ENCODE data around the gene DVL2.
A peak's percentile ranks its signal among the peaks of the same experiment; 100 is the strongest.

Gene DVL2

GRCh38 chr17:7237761-7238419 is 3.6 kb upstream of the DVL2 start:
- peak; percentile 81 for DNase-seq (ENCODE audit: low read depth)

- DNase-seq (ENCODE audit: low read depth), result no peak
Measured at GRCh38 chr17:7237266-7237760, 3.0 kb upstream of the DVL2 start.

GRCh38 chr17:7236808-7237207 is 2.5 kb upstream of the DVL2 start:
- DNase-seq (ENCODE audit: low read depth), result no peak

GRCh38 chr17:7235693-7236665 is 1.7 kb upstream of the DVL2 start:
- DNase-seq (ENCODE audit: low read depth), result no peak

- DNase-seq (ENCODE audit: low read depth), result no peak
Measured at GRCh38 chr17:7233701-7234082, 625 bp downstream of the DVL2 start.

- DNase-seq (ENCODE audit: low read depth), result no peak
Measured at GRCh38 chr17:7232114-7232513, 2.2 kb downstream of the DVL2 start.

GRCh38 chr17:7229504-7229903 is 4.8 kb downstream of the DVL2 start:
- no peak for DNase-seq (ENCODE audit: low read depth)

- no peak for DNase-seq (ENCODE audit: low read depth)
Measured at GRCh38 chr17:7228920-7229319, 5.4 kb downstream of the DVL2 start.

GRCh38 chr17:7226721-7227710 is 7.3 kb downstream of the DVL2 start:
- DNase-seq (ENCODE audit: low read depth), result no peak

GRCh38 chr17:7225711-7226331 is 8.5 kb downstream of the DVL2 start:
- no peak for DNase-seq (ENCODE audit: low read depth)

- no peak for DNase-seq (ENCODE audit: low read depth)
Measured at GRCh38 chr17:7224661-7225111, 9.6 kb downstream of the DVL2 start.

- DNase-seq (ENCODE audit: low read depth), result no peak
Measured at GRCh38 chr17:7224110-7224509, 10.2 kb downstream of the DVL2 start.

- no peak for DNase-seq (ENCODE audit: low read depth)
Measured at GRCh38 chr17:7223375-7223774, 10.9 kb downstream of the DVL2 start.

- DNase-seq (ENCODE audit: low read depth), result no peak
Measured at GRCh38 chr17:7222972-7223292, 11.4 kb downstream of the DVL2 start.

- no peak for DNase-seq (ENCODE audit: low read depth)
Measured at GRCh38 chr17:7222093-7222971, 12.0 kb downstream of the DVL2 start.

- DNase-seq (ENCODE audit: low read depth), result no peak
Measured at GRCh38 chr17:7221278-7222092, 12.8 kb downstream of the DVL2 start.

- peak; percentile 37 for DNase-seq (ENCODE audit: low read depth)
Measured at GRCh38 chr17:7220593-7221277, 13.6 kb downstream of the DVL2 start.

- peak; percentile 72 for DNase-seq (ENCODE audit: low read depth)
Measured at GRCh38 chr17:7219812-7220592, 14.3 kb downstream of the DVL2 start, which contains the start of the genes ACADVL and DLG4. Gene ACADVL, plus strand, starts transcription at chr17:7219938. Its CDS starts 47 bp downstream, at chr17:7219985. Gene DLG4, minus strand, starts transcription at chr17:7219836.
